ENCODE data around the gene DTX1. TPM values are rescaled to one million over a fixed set of nuclear protein-coding genes. Genes with fewer than 3 reads are reported as not detected.

DTX1 gene
- total RNA-seq, 2 donors from 2014 or later, result 9.8 to 17.3 TPM

GRCh38 chr12:113097716-113098440 is 41.3 kb downstream of the DTX1 start:
- Mint-ChIP-seq H3K9me3 (no peaks in the 10 kb centered on the region), H3K36me3 (no peaks in the 10 kb centered on the region), H3K27ac (peak overlapping the region in 1 of 2 donors; percentile 70)
- DNase-seq (ENCODE audit: low spot score in 2 of 2), result no peak
- ATAC-seq, result peak in 1 of 2 donors; percentile 8

GRCh38 chr12:113098441-113099028 is 42.0 kb downstream of the DTX1 start:
- ATAC-seq (peak; percentile 89 to 90), DNase-seq (ENCODE audit: low spot score in 2 of 2) (peak; percentile 78 to 82)
- peak overlapping the region; percentile 65 to 70 for H3K27ac Mint-ChIP-seq
- no peaks in the 10 kb centered on the region for H3K36me3 Mint-ChIP-seq
- no peaks in the 10 kb centered on the region for H3K9me3 Mint-ChIP-seq

- no peak for ATAC-seq
- DNase-seq (ENCODE audit: low spot score in 2 of 2), result no peak
- Mint-ChIP-seq H3K9me3 (no peaks in the 10 kb centered on the region), H3K27ac (peak overlapping the region in 1 of 2 donors; percentile 70), H3K36me3 (no peaks in the 10 kb centered on the region)
Observed at GRCh38 chr12:113099364-113099763, 42.8 kb downstream of the DTX1 start.

GRCh38 chr12:113099764-113100163 is 43.2 kb downstream of the DTX1 start:
- no peak for DNase-seq (ENCODE audit: low spot score in 2 of 2)
- no peak for ATAC-seq
- H3K27ac Mint-ChIP-seq, result peak overlapping the region in 1 of 2 donors; percentile 14
- H3K36me3 Mint-ChIP-seq, result no peaks in the 10 kb centered on the region
- no peaks in the 10 kb centered on the region for H3K9me3 Mint-ChIP-seq

GRCh38 chr12:113101751-113102150 is 45.2 kb downstream of the DTX1 start:
- Mint-ChIP-seq H3K27ac (peak overlapping the region in 1 of 2 donors; percentile 34), H3K36me3 (no peaks in the 10 kb centered on the region), H3K9me3 (no peaks in the 10 kb centered on the region)
- ATAC-seq (no peak), DNase-seq (ENCODE audit: low spot score in 2 of 2) (no peak)

- ATAC-seq (no peak), DNase-seq (ENCODE audit: low spot score in 2 of 2) (no peak)
- H3K27ac Mint-ChIP-seq, result no peak overlapping the region
- no peaks in the 10 kb centered on the region for H3K36me3 Mint-ChIP-seq
- no peaks in the 10 kb centered on the region for H3K9me3 Mint-ChIP-seq
Observed at GRCh38 chr12:113102811-113103210, 46.3 kb downstream of the DTX1 start.

GRCh38 chr12:113103756-113104450 is 47.4 kb downstream of the DTX1 start:
- Mint-ChIP-seq H3K36me3 (no peaks in the 10 kb centered on the region), H3K27ac (peak overlapping the region in 1 of 2 donors; percentile 40), H3K9me3 (no peaks in the 10 kb centered on the region)
- ATAC-seq (peak; percentile 91 to 92), DNase-seq (ENCODE audit: low spot score in 2 of 2) (peak; percentile 65 to 68)

- no peaks in the 10 kb centered on the region for H3K9me3 Mint-ChIP-seq
- ATAC-seq (no peak), DNase-seq (ENCODE audit: low spot score in 2 of 2) (no peak)
- no peaks in the 10 kb centered on the region for H3K36me3 Mint-ChIP-seq
- peak overlapping the region in 1 of 2 donors; percentile 36 for H3K27ac Mint-ChIP-seq
Observed at GRCh38 chr12:113104953-113105510, 48.5 kb downstream of the DTX1 start.

- H3K36me3 Mint-ChIP-seq, result no peaks in the 10 kb centered on the region
- DNase-seq (ENCODE audit: low spot score in 2 of 2) (no peak), ATAC-seq (no peak)
Observed at GRCh38 chr12:113105606-113106271, 49.2 kb downstream of the DTX1 start.

GRCh38 chr12:113106361-113106760 is 49.8 kb downstream of the DTX1 start:
- no peak for ATAC-seq
- Mint-ChIP-seq H3K36me3 (no peaks in the 10 kb centered on the region), H3K9me3 (no peaks in the 10 kb centered on the region)

More at GRCh38 chr12:113105606-113106271, 49.2 kb downstream of the DTX1 start:
- Mint-ChIP-seq H3K27ac (peak overlapping the region in 1 of 2 donors; percentile 36), H3K9me3 (no peaks in the 10 kb centered on the region)

GRCh38 chr12:113108308-113108707 is 51.8 kb downstream of the DTX1 start:
- Mint-ChIP-seq H3K36me3 (no peaks in the 10 kb centered on the region), H3K27ac (no peak overlapping the region), H3K9me3 (no peaks in the 10 kb centered on the region)
- DNase-seq (ENCODE audit: low spot score in 2 of 2) (no peak), ATAC-seq (no peak)

More at GRCh38 chr12:113106361-113106760, 49.8 kb downstream of the DTX1 start:
- peak overlapping the region in 1 of 2 donors; percentile 28 for H3K27ac Mint-ChIP-seq
- DNase-seq (ENCODE audit: low spot score in 2 of 2), result no peak

- ATAC-seq (no peak), DNase-seq (ENCODE audit: low spot score in 2 of 2) (no peak)
- Mint-ChIP-seq H3K27ac (peak overlapping the region in 1 of 2 donors; percentile 59), H3K9me3 (no peaks in the 10 kb centered on the region), H3K36me3 (no peaks in the 10 kb centered on the region)
Observed at GRCh38 chr12:113109360-113109759, 52.8 kb downstream of the DTX1 start.

- Mint-ChIP-seq H3K36me3 (no peaks in the 10 kb centered on the region), H3K27ac (peak overlapping the region; percentile 59 to 61), H3K9me3 (no peaks in the 10 kb centered on the region)
- DNase-seq (ENCODE audit: low spot score in 2 of 2) (no peak), ATAC-seq (no peak)
Observed at GRCh38 chr12:113109872-113110599, 53.5 kb downstream of the DTX1 start.

GRCh38 chr12:113111247-113111646 is 54.7 kb downstream of the DTX1 start:
- DNase-seq (ENCODE audit: low spot score in 2 of 2), result no peak
- no peak overlapping the region for H3K27ac Mint-ChIP-seq
- no peaks in the 10 kb centered on the region for H3K9me3 Mint-ChIP-seq
- no peak for ATAC-seq
- H3K36me3 Mint-ChIP-seq, result no peaks in the 10 kb centered on the region

GRCh38 chr12:113112043-113112899 is 55.7 kb downstream of the DTX1 start:
- H3K27ac Mint-ChIP-seq, result no peak overlapping the region
- no peaks in the 10 kb centered on the region for H3K36me3 Mint-ChIP-seq
- no peak for DNase-seq (ENCODE audit: low spot score in 2 of 2)
- no peaks in the 10 kb centered on the region for H3K9me3 Mint-ChIP-seq
- ATAC-seq, result no peak
